Loucy (cell line): ENCODE results near the gene UNC13D.
"Not testable (repeated sequence)": the region's sequence is repeated elsewhere in the genome, so short reads cannot be mapped to it uniquely, and the experiment has no call there.

Experiments used
- H2AFZ ChIP-seq: fragments of 200-600 bp; sonication (generic); 2 replicates; pipeline ENCODE4 v1.6.0; 2016; ENCODE audit warnings: antibody characterized with exemption, mild to moderate bottlenecking, low read length, moderate library complexity
- H3F3A ChIP-seq: fragments of 200-600 bp; 2 replicates; pipeline ENCODE4 v1.6.0; 2016; ENCODE audit warnings: antibody characterized with exemption, low read depth, mild to moderate bottlenecking
- H3K27me3 ChIP-seq: fragments of 200-600 bp; sonication (generic); 2 replicates; pipeline ENCODE4 v1.6.1; 2014; ENCODE audit warnings: low read length, mild to moderate bottlenecking; ENCODE audit not compliant: insufficient read depth, poor library complexity, severe bottlenecking
- H3K36me3 ChIP-seq: fragments of 200-600 bp; sonication (generic); 2 replicates; pipeline ENCODE4 v1.6.1; 2016; ENCODE audit warnings: low read length; ENCODE audit not compliant: insufficient read depth
- H3K4me1 ChIP-seq: fragments of 200-600 bp; sonication (generic); 2 replicates; pipeline ENCODE4 v1.5.1; 2014; ENCODE audit warnings: low read length, mild to moderate bottlenecking; ENCODE audit not compliant: insufficient read depth, poor library complexity, severe bottlenecking
- H3K4me2 ChIP-seq: fragments of 200-600 bp; sonication (generic); 2 replicates; pipeline ENCODE4 v1.6.0; 2014; ENCODE audit warnings: antibody characterized with exemption, low read length, low read depth, mild to moderate bottlenecking; ENCODE audit not compliant: poor library complexity, severe bottlenecking
- H3K4me3 ChIP-seq: fragments of 200-600 bp; sonication (generic); 2 replicates; pipeline ENCODE4 v1.5.1; 2014; ENCODE audit warnings: low read length, mild to moderate bottlenecking, mixed read lengths; ENCODE audit not compliant: poor library complexity, severe bottlenecking
- H3K79me2 ChIP-seq: fragments of 200-600 bp; sonication (generic); 2 replicates; pipeline ENCODE4 v1.6.1; 2014; ENCODE audit warnings: low read length; ENCODE audit not compliant: insufficient read depth
- H3K9ac ChIP-seq: fragments of 200-600 bp; sonication (generic); 2 replicates; pipeline ENCODE4 v1.6.0; 2014; ENCODE audit warnings: mild to moderate bottlenecking, low read depth, low read length, moderate library complexity; ENCODE audit not compliant: poor library complexity, severe bottlenecking
- H3K9me2 ChIP-seq: fragments of 200-600 bp; sonication (generic); replicated peaks from 2 replicates; pipeline ENCODE4 v1.6.1; 2016; ENCODE audit warnings: low read depth, low read length, mixed read lengths
- H3K9me3 ChIP-seq: fragments of 200-600 bp; sonication (generic); 2 replicates; pipeline ENCODE4 v1.6.1; 2014; ENCODE audit warnings: mild to moderate bottlenecking, antibody characterized with exemption, low read length, low read depth; ENCODE audit not compliant: insufficient read depth
- H4K20me1 ChIP-seq: fragments of 200-600 bp; sonication (generic); 2 replicates; pipeline ENCODE4 v1.6.0; 2014; ENCODE audit warnings: antibody characterized with exemption, low read length, mild to moderate bottlenecking; ENCODE audit not compliant: insufficient read depth, poor library complexity, severe bottlenecking
- EZH2phosphoT487 ChIP-seq: fragments of 200-600 bp; IDR thresholded peaks from 2 replicates; pipeline ENCODE4 v1.6.1; 2018; ENCODE audit warnings: antibody characterized with exemption, mild to moderate bottlenecking, moderate library complexity, borderline replicate concordance
- TF ChIP-seq, protein P1 (sequence below): fragments of 200-600 bp; sonication (generic); conservative IDR thresholded peaks from 2 replicates; pipeline ENCODE4 v1.5.1; 2014; ENCODE audit warnings: mild to moderate bottlenecking, antibody characterized with exemption, low read length

UNC13D gene

GRCh38 chr17:75872434-75873351 is 28.5 kb upstream of the UNC13D start:
- H3K9me2 ChIP-seq = no peaks in the 10 kb centered on the region
- no peaks in the 10 kb centered on the region for H3F3A ChIP-seq
- H3K9me3 ChIP-seq = no peaks in the 10 kb centered on the region
- H3K4me2 ChIP-seq = peak overlapping the region; percentile 7
- H3K9ac ChIP-seq = peak overlapping the region; percentile 54
- peaks cover 33% of the 10 kb centered on the region for H3K4me1 ChIP-seq
- H4K20me1 ChIP-seq = no peaks in the 10 kb centered on the region
- no peaks in the 10 kb centered on the region for H3K27me3 ChIP-seq
- peaks cover 16% of the 10 kb centered on the region for H3K79me2 ChIP-seq
- TF ChIP-seq EZH2phosphoT487 = no peak
- TF ChIP-seq, protein P1, sequence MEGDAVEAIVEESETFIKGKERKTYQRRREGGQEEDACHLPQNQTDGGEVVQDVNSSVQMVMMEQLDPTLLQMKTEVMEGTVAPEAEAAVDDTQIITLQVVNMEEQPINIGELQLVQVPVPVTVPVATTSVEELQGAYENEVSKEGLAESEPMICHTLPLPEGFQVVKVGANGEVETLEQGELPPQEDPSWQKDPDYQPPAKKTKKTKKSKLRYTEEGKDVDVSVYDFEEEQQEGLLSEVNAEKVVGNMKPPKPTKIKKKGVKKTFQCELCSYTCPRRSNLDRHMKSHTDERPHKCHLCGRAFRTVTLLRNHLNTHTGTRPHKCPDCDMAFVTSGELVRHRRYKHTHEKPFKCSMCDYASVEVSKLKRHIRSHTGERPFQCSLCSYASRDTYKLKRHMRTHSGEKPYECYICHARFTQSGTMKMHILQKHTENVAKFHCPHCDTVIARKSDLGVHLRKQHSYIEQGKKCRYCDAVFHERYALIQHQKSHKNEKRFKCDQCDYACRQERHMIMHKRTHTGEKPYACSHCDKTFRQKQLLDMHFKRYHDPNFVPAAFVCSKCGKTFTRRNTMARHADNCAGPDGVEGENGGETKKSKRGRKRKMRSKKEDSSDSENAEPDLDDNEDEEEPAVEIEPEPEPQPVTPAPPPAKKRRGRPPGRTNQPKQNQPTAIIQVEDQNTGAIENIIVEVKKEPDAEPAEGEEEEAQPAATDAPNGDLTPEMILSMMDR = no peak
- no peak overlapping the region; the same call in 1 of the 2 replicates for H2AFZ ChIP-seq
- H3K4me3 ChIP-seq = no peak overlapping the region
- H3K36me3 ChIP-seq = no peaks in the 10 kb centered on the region

DNA sequence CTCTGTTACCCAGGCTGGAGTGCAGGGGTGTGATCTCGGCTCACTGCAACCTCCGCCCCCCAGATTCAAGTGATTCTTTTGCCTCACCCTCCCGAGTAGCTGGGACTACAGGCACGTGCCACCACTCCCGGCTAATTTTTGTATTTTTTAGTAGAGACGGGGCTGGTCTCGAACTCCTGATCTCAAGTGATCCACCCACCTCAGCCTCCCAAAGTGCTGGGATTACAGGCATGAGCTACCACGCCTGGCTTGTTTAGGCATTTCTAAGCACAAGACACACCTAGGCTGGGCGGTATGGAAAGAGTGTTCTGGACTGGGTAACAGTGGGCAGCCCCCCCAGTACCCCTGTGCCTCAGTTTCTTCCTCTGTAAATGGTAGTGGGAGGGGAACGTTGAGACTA is 26.0 kb upstream of the UNC13D start:
- not testable (repeated sequence) for H3K36me3 ChIP-seq, H3K4me2 ChIP-seq, H3K9me2 ChIP-seq, H2AFZ ChIP-seq, H3F3A ChIP-seq, H3K27me3 ChIP-seq, H3K79me2 ChIP-seq, H3K9me3 ChIP-seq, H4K20me1 ChIP-seq, H3K4me3 ChIP-seq, H3K9ac ChIP-seq
- H3K4me1 ChIP-seq = peaks cover 19% of the 10 kb centered on the region

GRCh38 chr17:75869282-75870141 is 25.3 kb upstream of the UNC13D start:
- Histone ChIP-seq H3K4me3 (no peak overlapping the region), H2AFZ (no peak overlapping the region), H3F3A (no peaks in the 10 kb centered on the region), H3K9me2 (no peaks in the 10 kb centered on the region), H3K4me1 (peaks cover 19% of the 10 kb centered on the region), H3K4me2 (no peak overlapping the region), H3K36me3 (no peaks in the 10 kb centered on the region), H4K20me1 (no peaks in the 10 kb centered on the region), H3K79me2 (peaks cover 2% of the 10 kb centered on the region; the same call in 1 of the 2 replicates), H3K27me3 (no peaks in the 10 kb centered on the region), H3K9ac (no peak overlapping the region), H3K9me3 (no peaks in the 10 kb centered on the region)
- TF ChIP-seq, protein P1 = no peak
- TF ChIP-seq EZH2phosphoT487 = no peak

DNA sequence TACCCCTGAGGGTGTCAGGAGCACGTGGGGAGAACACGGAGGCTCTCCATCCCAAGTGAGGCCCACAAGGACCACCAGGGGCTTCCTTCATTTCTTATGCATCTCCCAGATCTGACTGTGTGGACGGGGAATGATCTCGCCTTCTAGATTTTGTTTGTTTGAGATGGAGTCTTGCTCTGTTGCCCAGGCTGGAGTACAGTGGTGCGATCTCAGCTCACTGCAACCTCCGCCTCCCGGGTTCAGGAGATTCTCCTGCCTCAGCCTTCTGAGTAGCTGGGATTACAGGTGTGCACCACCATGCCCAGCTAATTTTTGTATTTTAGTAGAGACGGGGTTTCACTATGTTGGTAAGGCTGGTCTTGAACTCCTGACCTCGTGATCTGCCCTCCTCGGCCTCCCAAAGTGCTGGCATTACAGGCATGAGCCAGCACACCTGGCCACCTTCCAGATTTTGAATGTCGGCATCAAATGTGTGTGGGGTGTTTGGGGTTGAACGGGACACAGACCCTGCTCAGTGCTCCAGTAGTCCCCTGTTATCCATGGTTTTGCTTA is 24.6 kb upstream of the UNC13D start:
- H3K79me2 ChIP-seq, H3K9me3 ChIP-seq, H3K4me3 ChIP-seq, H3K27me3 ChIP-seq, H3K9me2 ChIP-seq, H3K4me2 ChIP-seq, H2AFZ ChIP-seq, H3K9ac ChIP-seq, H3F3A ChIP-seq, H4K20me1 ChIP-seq, H3K36me3 ChIP-seq: not testable (repeated sequence)
- peaks cover 26% of the 10 kb centered on the region for H3K4me1 ChIP-seq

GRCh38 chr17:75865404-75866188 is 21.4 kb upstream of the UNC13D start:
- not testable (repeated sequence) for H3K4me3 ChIP-seq, H3K36me3 ChIP-seq, H2AFZ ChIP-seq, H4K20me1 ChIP-seq, H3K9me3 ChIP-seq, H3F3A ChIP-seq, H3K79me2 ChIP-seq, H3K27me3 ChIP-seq, H3K9me2 ChIP-seq
- H3K4me2 ChIP-seq = peak overlapping the region; percentile 56
- peaks cover 17% of the 10 kb centered on the region for H3K4me1 ChIP-seq
- peak overlapping the region; percentile 34 for H3K9ac ChIP-seq
